Right lobe of liver (tissue), 6 donors: ENCODE results near the gene AUNIP. TPM values are rescaled to one million over a fixed set of nuclear protein-coding genes. Genes with fewer than 3 reads are reported as not detected.

ENCODE experiments used
- ATAC-seq, 4 donors: fragments of 200-7000 bp; cut with Tn5 transposase; one replicate each; pipeline ENCODE4 v1.9.1; 2020; ENCODE audit warnings: mild to moderate bottlenecking in 4 of 4, moderate library complexity in 4 of 4
- DNase-seq, 3 donors: peaks; one replicate each; pipeline ENCODE4 v3.0.0-alpha.2; 2020
- H3K27ac ChIP-seq, 3 donors: fragments of 200-600 bp; one replicate each; pipeline ENCODE4 v1.8.0; 2022
- H3K27me3 ChIP-seq, 2 donors: fragments of 200-600 bp; one replicate each; pipeline ENCODE4 v1.8.0; 2022
- H3K36me3 ChIP-seq, 4 donors: fragments of 200-600 bp; sonication (generic) in 1 of 4; one replicate each; pipeline versions ENCODE4 v1.5.1 to v1.8.0; 2017 to 2022; ENCODE audit warnings: control low read depth in 1 of 4
- H3K4me1 ChIP-seq, 4 donors: fragments of 200-600 bp; sonication (generic) in 1 of 4; one replicate each; pipeline versions ENCODE4 v1.5.1 to v1.8.0; 2017 to 2022; ENCODE audit warnings: control low read depth in 1 of 4
- H3K4me3 ChIP-seq, 3 donors: fragments of 200-600 bp; one replicate each; pipeline ENCODE4 v1.8.0; 2022
- H3K9me3 ChIP-seq, 4 donors: fragments of 200-600 bp; sonication (generic) in 1 of 4; one replicate each; pipeline versions ENCODE4 v1.5.1 to v1.8.0; 2017 to 2022; ENCODE audit warnings: control low read depth in 1 of 4
- POLR2A ChIP-seq: fragments of 450-650 bp; IDR thresholded peaks from one replicate; pipeline ENCODE4 v1.6.1; 2017; ENCODE audit warnings: antibody characterized with exemption, mild to moderate bottlenecking
- WGBS: methylation state at CpG from one replicate; pipeline ENCODE4 v1.1.6; 2018; ENCODE audit warnings: low coverage, low lambda C conversion rate; ENCODE audit not compliant: insufficient coverage; ENCODE audit errors: missing lambda C conversion rate; 5-methylcytosine and 5-hydroxymethylcytosine counted together
- intact Hi-C, 2 donors: fragments of 100-400 bp; cut with DNase I; formaldehyde crosslinking; loops; one replicate each; pipeline versions ENCODE4 v1.11.2 to v1.14.1; 2022
- total RNA-seq, 6 experiments: library from RNA; depleted of rRNA in 2 of 6; stranded (reverse); fragments of >200 nt in 2 of 6; fragmentation: NEBNext Ultra II Directional in 3 of 6; extraction: Animal tissue kit (Norgen Biotek cat#: 25700) in 3 of 6; gene quantifications; one replicate each; pipeline versions ENCODE4 v1.1.0 to v1.2.4, GENCODE V29; 2016 to 2023
- TF ChIP-seq, protein P1 (sequence below), 4 donors: fragments of 200-600 bp in 3 of 4; fragments of 450-650 bp in 1 of 4; IDR thresholded peaks; one replicate each; pipeline versions ENCODE4 v1.5.1 to v1.8.0; 2016 to 2022; ENCODE audit warnings: antibody characterized with exemption in 4 of 4, mild to moderate bottlenecking in 2 of 4
- donor health status: DM: no; HTN: yes; CAD: no.
- donor health status: DM: no; HTN: no; CAD: no.
- donor health status: DM: no; HTN: no; CAD: no.
- donor health status: DM: no; HTN: yes; CAD: no.
- donor health status: DM: no; HTN: yes; CAD: no.

Gene AUNIP
- total RNA-seq, 6 experiments from 2014 or later: 0.43 to 0.56 TPM; not detected in 4

DNA sequence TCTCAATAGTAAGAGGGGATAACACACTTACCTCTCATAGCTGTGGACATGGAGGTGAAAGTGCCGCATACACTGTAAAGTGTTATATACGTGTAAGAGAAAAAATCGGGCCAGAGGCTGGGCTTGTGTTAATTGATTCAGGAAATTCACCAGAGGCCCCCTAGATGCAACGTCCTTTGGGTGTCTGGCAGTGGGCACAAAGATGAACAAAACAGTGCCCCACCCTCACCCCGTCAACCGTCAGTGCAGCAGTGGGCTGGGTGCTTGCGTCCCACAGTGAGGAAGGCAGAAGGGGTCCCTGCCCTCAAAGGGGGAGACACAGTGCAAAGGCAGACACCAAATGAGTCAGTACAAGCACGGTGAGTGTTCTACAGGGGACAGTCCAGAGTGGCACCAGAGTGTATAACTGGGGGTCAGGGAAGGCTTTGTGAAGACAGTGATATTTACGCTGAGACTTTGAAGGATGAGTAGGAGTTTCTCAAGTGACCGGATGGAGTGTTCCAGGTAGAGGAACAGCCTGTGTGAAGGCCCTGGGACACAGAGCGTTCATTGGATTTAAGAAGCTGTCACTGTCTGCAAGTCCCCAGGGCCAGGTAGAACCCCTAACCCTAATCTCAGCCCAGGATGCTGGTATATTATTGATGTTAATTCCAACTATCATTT, 46.1 kb downstream of the AUNIP start:
- H3K36me3 ChIP-seq: peaks cover 0 to 7% (median 0%) of the 10 kb centered on the region in 4 donors
- H3K9me3 ChIP-seq: no peaks in the 10 kb centered on the region
- no peaks in the 10 kb centered on the region for H3K27me3 ChIP-seq
- no peak overlapping the region for H3K4me3 ChIP-seq
- TF ChIP-seq POLR2A: no peak
- TF ChIP-seq, protein P1, sequence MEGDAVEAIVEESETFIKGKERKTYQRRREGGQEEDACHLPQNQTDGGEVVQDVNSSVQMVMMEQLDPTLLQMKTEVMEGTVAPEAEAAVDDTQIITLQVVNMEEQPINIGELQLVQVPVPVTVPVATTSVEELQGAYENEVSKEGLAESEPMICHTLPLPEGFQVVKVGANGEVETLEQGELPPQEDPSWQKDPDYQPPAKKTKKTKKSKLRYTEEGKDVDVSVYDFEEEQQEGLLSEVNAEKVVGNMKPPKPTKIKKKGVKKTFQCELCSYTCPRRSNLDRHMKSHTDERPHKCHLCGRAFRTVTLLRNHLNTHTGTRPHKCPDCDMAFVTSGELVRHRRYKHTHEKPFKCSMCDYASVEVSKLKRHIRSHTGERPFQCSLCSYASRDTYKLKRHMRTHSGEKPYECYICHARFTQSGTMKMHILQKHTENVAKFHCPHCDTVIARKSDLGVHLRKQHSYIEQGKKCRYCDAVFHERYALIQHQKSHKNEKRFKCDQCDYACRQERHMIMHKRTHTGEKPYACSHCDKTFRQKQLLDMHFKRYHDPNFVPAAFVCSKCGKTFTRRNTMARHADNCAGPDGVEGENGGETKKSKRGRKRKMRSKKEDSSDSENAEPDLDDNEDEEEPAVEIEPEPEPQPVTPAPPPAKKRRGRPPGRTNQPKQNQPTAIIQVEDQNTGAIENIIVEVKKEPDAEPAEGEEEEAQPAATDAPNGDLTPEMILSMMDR (IDR thresholded peaks at IDR 0.05): no peak
- intact Hi-C loops: loop anchor here in 1 of 2 donors (10.0 kb wide), 1 partner anchor 278 kb away; no protein-coding TSS in a partner anchor
- H3K4me1 ChIP-seq: peaks cover 0 to 6% (median 2%) of the 10 kb centered on the region in 4 donors
- no peak for DNase-seq
- 74% methylated on average over 7 of the region's 11 CpGs for WGBS
- no peak overlapping the region for H3K27ac ChIP-seq
- no peak for ATAC-seq

- WGBS: no CpG with 5 or more reads among the region's 13 CpGs
- no peaks in the 10 kb centered on the region for H3K9me3 ChIP-seq
- intact Hi-C loops: loop anchor here in 1 of 2 donors (10.0 kb wide), 1 partner anchor 277 kb away; no protein-coding TSS in a partner anchor
- no peak overlapping the region for H3K27ac ChIP-seq
- ATAC-seq (no peak), DNase-seq (peak in 1 of 3 donors; percentile 48)
- H3K4me1 ChIP-seq: no peaks in the 10 kb centered on the region
- H3K36me3 ChIP-seq: peaks cover 0 to 7% (median 0%) of the 10 kb centered on the region in 4 donors
- TF ChIP-seq, protein P1 (IDR thresholded peaks at IDR 0.05): no peak
- no peak for TF ChIP-seq POLR2A
- no peak overlapping the region for H3K4me3 ChIP-seq
- no peaks in the 10 kb centered on the region for H3K27me3 ChIP-seq
Measured at GRCh38 chr1:25811384-25812082, 47.7 kb downstream of the AUNIP start.

DNA sequence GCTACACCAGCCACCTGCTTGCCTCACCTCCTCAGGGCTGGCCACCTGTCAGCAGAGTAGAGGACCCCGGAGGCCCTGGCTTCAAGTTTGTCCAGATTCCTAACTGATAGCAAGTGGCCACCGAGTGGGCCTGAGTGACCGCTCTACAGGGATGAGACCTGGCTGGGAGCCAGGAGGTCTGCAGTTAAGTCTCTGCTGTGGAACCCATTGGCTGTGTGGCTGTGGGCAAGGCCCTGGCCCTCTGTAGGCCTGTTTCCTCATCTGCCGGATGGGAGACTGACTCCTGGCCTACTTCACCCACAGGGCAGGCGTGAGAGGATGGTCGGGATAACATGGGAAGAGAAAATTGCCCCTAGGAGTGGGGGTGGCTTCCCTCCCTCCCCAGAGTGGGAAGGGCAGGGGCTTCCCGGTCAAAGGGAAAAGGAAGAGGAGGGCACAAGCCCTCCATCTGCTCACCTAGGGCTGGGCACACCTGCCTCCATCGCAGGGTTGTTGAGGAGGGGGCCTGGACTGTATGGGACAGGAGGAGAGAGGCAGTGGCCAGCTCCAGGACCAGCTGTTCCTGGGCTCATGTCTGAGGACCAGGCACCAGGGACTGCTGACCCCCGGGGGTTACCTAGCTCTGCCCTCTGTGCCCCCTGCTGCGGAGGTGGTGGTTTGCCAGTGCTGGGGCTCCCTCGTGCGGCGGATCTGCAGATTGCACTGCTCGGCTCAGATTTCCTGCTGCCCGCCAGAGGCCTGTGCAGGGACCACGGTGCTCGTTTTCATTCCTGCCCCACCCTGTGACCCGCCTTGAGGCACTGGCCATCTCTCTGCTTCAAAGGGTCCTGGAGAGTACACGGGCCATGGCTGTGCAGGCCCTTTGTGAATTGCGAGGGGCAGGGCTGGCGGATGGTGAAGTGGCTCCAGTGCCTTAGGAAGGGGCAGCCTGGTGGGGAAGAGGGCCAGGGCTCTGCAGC, 48.6 kb downstream of the AUNIP start:
- Histone ChIP-seq H3K4me1 (no peaks in the 10 kb centered on the region), H3K9me3 (no peaks in the 10 kb centered on the region), H3K36me3 (peaks cover 0 to 7% (median 0%) of the 10 kb centered on the region in 4 donors), H3K27ac (no peak overlapping the region), H3K27me3 (no peaks in the 10 kb centered on the region), H3K4me3 (no peak overlapping the region)
- DNase-seq (peak; percentile 71 to 74 (median 74)), ATAC-seq (peak; percentile 69 to 83 (median 78))
- TF ChIP-seq POLR2A: no peak
- TF ChIP-seq, protein P1 (IDR thresholded peaks at IDR 0.05): peak; percentile 85 to 93 (median 92)
- intact Hi-C loops: loop anchor here in 1 of 2 donors (10.0 kb wide), 1 partner anchor 276 kb away; no protein-coding TSS in a partner anchor
- 37% methylated on average over 8 of the region's 21 CpGs for WGBS

GRCh38 chr1:25809929-25810328, 49.3 kb downstream of the AUNIP start:
- no peak for TF ChIP-seq POLR2A
- TF ChIP-seq, protein P1 (IDR thresholded peaks at IDR 0.05): no peak
- H3K27me3 ChIP-seq: no peaks in the 10 kb centered on the region
- ATAC-seq (no peak), DNase-seq (no peak)
- H3K36me3 ChIP-seq: peaks cover 0 to 7% (median 0%) of the 10 kb centered on the region in 4 donors
- no peaks in the 10 kb centered on the region for H3K4me1 ChIP-seq
- H3K27ac ChIP-seq: no peak overlapping the region
- H3K9me3 ChIP-seq: no peaks in the 10 kb centered on the region
- intact Hi-C loops: loop anchor here in 1 of 2 donors (10.0 kb wide), 1 partner anchor 275 kb away; no protein-coding TSS in a partner anchor
- WGBS: 100% methylated on average over 3 of the region's 7 CpGs
- no peak overlapping the region for H3K4me3 ChIP-seq
